Activated naive CD8-positive, alpha-beta T cell treated with anti-CD3 and anti-CD28 coated beads for 36 hours (primary cell): ENCODE measurements around the gene IL16. TPM values are rescaled to one million over a fixed set of nuclear protein-coding genes. Genes with fewer than 3 reads are reported as not detected.

Experiments used
- DNase-seq: peaks from one replicate; pipeline ENCODE4 v3.0.0; 2021
- H3K27ac Mint-ChIP-seq: one replicate; pipeline ENCODE4 v1.8.0; 2022; ENCODE audit warnings: mild to moderate bottlenecking, moderate library complexity, mixed read lengths
- H3K27me3 Mint-ChIP-seq: one replicate; pipeline ENCODE4 v1.8.0; 2022; ENCODE audit warnings: mild to moderate bottlenecking, mixed read lengths
- H3K36me3 Mint-ChIP-seq: one replicate; pipeline ENCODE4 v1.8.0; 2021; ENCODE audit warnings: mild to moderate bottlenecking, mixed read lengths
- H3K4me1 Mint-ChIP-seq: one replicate; pipeline ENCODE4 v1.8.0; 2021; ENCODE audit warnings: mixed read lengths
- H3K4me3 Mint-ChIP-seq: one replicate; pipeline ENCODE4 v1.8.0; 2022; ENCODE audit warnings: mild to moderate bottlenecking, moderate library complexity, mixed read lengths
- H3K9me3 Mint-ChIP-seq: one replicate; pipeline ENCODE4 v1.8.0; 2022; ENCODE audit warnings: mixed read lengths
- total RNA-seq, 2 experiments: library from RNA; stranded (reverse); gene quantifications; one replicate each; pipeline ENCODE4 v1.2.3, GENCODE V29; 2021

The IL16 gene
- total RNA-seq, 2 experiments from 2014 or later: 106 to 110 TPM

DNA sequence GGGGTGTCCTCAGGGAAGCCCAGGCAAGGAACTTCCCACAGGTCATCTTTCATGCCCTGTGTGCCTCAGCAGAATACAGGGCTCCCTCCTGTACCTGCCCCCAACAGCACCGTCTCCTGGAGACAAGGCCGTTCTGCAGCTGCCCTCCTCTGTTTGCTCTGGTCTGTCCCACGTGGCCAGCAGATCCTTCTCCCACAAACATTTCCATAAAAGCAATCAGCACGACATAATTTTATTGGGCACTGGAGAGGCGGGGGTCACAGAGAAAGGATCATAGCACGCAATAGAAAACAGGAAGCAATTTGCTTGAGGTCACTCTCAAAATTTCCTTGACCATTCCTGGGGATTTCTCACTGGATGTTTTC is 97.8 kb downstream of the IL16 start:
- peak overlapping the region; percentile 98 for H3K4me3 Mint-ChIP-seq
- H3K27ac Mint-ChIP-seq: peak overlapping the region; percentile 97
- H3K27me3 Mint-ChIP-seq: no peaks in the 10 kb centered on the region
- peaks cover 2% of the 10 kb centered on the region for H3K9me3 Mint-ChIP-seq
- H3K4me1 Mint-ChIP-seq: peaks cover 68% of the 10 kb centered on the region
- H3K36me3 Mint-ChIP-seq: peaks cover 41% of the 10 kb centered on the region
- peak; percentile 34 for DNase-seq

- DNase-seq: no peak
- Mint-ChIP-seq H3K9me3 (no peaks in the 10 kb centered on the region), H3K27me3 (no peaks in the 10 kb centered on the region), H3K4me3 (peak overlapping the region; percentile 98), H3K36me3 (peaks cover 51% of the 10 kb centered on the region), H3K4me1 (peaks cover 61% of the 10 kb centered on the region), H3K27ac (peak overlapping the region; percentile 97)
Measured at GRCh38 chr15:81295486-81296121, 98.9 kb downstream of the IL16 start.

DNA sequence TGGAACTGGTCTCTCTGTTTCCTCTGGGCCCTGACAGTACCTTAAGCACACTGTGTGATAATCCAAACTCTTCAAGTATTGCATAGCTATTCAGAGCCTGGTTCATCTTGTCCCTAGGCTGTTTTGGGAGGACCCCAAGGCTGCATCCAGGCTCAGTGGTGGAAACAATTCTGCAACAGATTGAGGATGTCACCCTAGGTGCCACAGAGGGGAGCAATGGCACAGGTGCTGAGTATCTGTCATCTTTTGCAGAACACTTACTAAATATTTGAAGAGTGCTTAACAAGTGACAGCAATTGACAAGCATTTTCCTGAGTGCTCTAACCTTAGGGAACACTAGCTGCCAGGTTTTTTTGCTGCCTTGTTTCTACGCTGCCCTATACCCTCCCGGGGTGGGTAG is 99.5 kb downstream of the IL16 start:
- Mint-ChIP-seq H3K9me3 (no peaks in the 10 kb centered on the region), H3K36me3 (peaks cover 57% of the 10 kb centered on the region), H3K27me3 (no peaks in the 10 kb centered on the region), H3K27ac (peak overlapping the region; percentile 97), H3K4me1 (peaks cover 62% of the 10 kb centered on the region), H3K4me3 (peak overlapping the region; percentile 98)
- DNase-seq: no peak

DNA sequence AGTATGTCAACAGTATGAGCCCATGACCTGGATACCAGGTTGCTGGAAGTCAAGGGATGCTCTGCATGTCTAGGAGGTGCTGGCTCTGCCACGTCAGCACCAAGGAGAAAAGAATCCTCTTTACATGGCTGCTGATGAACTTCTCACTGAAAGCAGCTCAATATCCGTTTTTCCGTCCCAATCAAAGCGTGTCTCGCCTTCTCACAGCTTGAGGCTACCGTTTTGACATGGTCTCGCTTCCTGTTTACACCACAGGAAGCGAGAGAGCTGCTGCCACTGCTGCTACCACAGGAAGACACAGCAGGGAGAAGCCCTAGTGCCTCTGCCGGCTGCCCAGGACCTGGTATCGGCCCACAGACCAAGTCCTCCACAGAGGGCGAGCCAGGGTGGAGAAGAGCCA is 100.0 kb downstream of the IL16 start:
- DNase-seq: peak; percentile 76
- Mint-ChIP-seq H3K9me3 (no peaks in the 10 kb centered on the region), H3K4me1 (peaks cover 63% of the 10 kb centered on the region), H3K27ac (peak overlapping the region; percentile 97), H3K4me3 (peak overlapping the region; percentile 98), H3K36me3 (peaks cover 61% of the 10 kb centered on the region), H3K27me3 (no peaks in the 10 kb centered on the region)

- no peaks in the 10 kb centered on the region for H3K9me3 Mint-ChIP-seq
- H3K36me3 Mint-ChIP-seq: peaks cover 66% of the 10 kb centered on the region
- peak overlapping the region; percentile 97 for H3K27ac Mint-ChIP-seq
- no peak for DNase-seq
- H3K27me3 Mint-ChIP-seq: no peaks in the 10 kb centered on the region
- peaks cover 64% of the 10 kb centered on the region for H3K4me1 Mint-ChIP-seq
- peak overlapping the region; percentile 98 for H3K4me3 Mint-ChIP-seq
Measured at GRCh38 chr15:81297147-81297572, 100.5 kb downstream of the IL16 start.

GRCh38 chr15:81297603-81298575 is 101.2 kb downstream of the IL16 start:
- DNase-seq: no peak
- peaks cover 74% of the 10 kb centered on the region for H3K36me3 Mint-ChIP-seq
- no peaks in the 10 kb centered on the region for H3K9me3 Mint-ChIP-seq

DNA sequence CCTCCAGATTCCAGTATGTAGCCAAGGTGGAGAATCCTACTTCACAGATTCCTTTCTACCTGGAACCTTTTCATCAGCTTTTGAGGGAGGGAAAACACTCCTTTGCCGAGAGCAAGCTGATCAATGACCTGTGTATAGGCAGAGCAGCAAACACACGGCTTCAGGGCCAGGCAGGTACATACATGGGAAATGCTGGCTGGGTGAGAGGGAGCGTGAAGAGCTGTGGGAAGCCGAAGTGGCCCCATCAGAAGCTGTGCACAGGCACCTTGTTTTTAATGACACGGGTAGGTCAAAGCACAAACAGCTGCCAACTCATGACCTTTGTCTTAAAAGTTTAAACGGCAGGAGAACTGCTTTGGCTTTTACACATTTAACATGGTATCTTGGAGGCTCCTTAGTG is 101.9 kb downstream of the IL16 start:
- H3K4me3 Mint-ChIP-seq: peak overlapping the region; percentile 98

More at GRCh38 chr15:81297603-81298575, 101.2 kb downstream of the IL16 start:
- no peaks in the 10 kb centered on the region for H3K27me3 Mint-ChIP-seq
- H3K4me3 Mint-ChIP-seq: peak overlapping the region; percentile 98
- peaks cover 64% of the 10 kb centered on the region for H3K4me1 Mint-ChIP-seq
- H3K27ac Mint-ChIP-seq: peak overlapping the region; percentile 97

DNA sequence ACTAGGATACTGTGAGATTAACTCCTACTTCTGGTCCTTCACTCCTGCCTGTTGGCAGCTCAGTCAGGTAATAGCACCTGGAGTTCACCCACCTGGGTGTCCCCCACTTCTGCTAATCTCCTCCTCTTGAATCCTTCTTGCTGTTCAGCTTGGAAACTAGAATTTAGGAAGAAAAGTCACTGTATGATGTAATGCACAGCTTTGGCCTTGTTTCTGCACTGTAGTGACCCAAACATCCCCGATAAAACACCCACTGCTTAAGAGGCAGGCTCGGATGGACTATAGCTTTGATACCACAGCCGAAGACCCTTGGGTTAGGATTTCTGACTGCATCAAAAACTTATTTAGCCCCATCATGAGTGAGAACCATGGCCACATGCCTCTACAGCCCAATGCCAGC is 102.5 kb downstream of the IL16 start:
- Mint-ChIP-seq H3K27ac (peak overlapping the region; percentile 97), H3K9me3 (no peaks in the 10 kb centered on the region), H3K4me1 (peaks cover 66% of the 10 kb centered on the region), H3K27me3 (no peaks in the 10 kb centered on the region), H3K36me3 (peaks cover 86% of the 10 kb centered on the region), H3K4me3 (peak overlapping the region; percentile 98)
- DNase-seq: no peak

More for the DNA sequence above, 101.9 kb downstream of the IL16 start:
- H3K27me3 Mint-ChIP-seq: no peaks in the 10 kb centered on the region
- peaks cover 66% of the 10 kb centered on the region for H3K4me1 Mint-ChIP-seq
- peak overlapping the region; percentile 97 for H3K27ac Mint-ChIP-seq
- H3K36me3 Mint-ChIP-seq: peaks cover 81% of the 10 kb centered on the region
- no peak for DNase-seq
- H3K9me3 Mint-ChIP-seq: no peaks in the 10 kb centered on the region

DNA sequence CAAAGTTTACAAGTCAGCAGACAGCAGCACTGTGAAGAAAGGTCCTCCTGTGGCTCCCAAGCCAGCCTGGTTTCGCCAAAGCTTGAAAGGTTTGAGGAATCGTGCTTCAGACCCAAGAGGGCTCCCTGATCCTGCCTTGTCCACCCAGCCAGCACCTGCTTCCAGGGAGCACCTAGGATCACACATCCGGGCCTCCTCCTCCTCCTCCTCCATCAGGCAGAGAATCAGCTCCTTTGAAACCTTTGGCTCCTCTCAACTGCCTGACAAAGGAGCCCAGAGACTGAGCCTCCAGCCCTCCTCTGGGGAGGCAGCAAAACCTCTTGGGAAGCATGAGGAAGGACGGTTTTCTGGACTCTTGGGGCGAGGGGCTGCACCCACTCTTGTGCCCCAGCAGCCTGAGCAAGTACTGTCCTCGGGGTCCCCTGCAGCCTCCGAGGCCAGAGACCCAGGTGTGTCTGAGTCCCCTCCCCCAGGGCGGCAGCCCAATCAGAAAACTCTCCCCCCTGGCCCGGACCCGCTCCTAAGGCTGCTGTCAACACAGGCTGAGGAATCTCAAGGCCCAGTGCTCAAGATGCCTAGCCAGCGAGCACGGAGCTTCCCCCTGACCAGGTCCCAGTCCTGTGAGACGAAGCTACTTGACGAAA is 103.1 kb downstream of the IL16 start:
- peaks cover 67% of the 10 kb centered on the region for H3K4me1 Mint-ChIP-seq
- no peak for DNase-seq

GRCh38 chr15:81301385-81301784 is 104.7 kb downstream of the IL16 start:
- no peak for DNase-seq
- Mint-ChIP-seq H3K9me3 (no peaks in the 10 kb centered on the region), H3K27ac (peak overlapping the region; percentile 97), H3K27me3 (no peaks in the 10 kb centered on the region), H3K4me1 (peaks cover 66% of the 10 kb centered on the region), H3K4me3 (peak overlapping the region; percentile 98), H3K36me3 (peaks cover 96% of the 10 kb centered on the region)

More for the DNA sequence above, 103.1 kb downstream of the IL16 start:
- H3K4me3 Mint-ChIP-seq: peak overlapping the region; percentile 98
- H3K9me3 Mint-ChIP-seq: no peaks in the 10 kb centered on the region
- H3K27ac Mint-ChIP-seq: peak overlapping the region; percentile 97
- peaks cover 92% of the 10 kb centered on the region for H3K36me3 Mint-ChIP-seq
- no peaks in the 10 kb centered on the region for H3K27me3 Mint-ChIP-seq

- H3K9me3 Mint-ChIP-seq: no peaks in the 10 kb centered on the region
- H3K4me3 Mint-ChIP-seq: peak overlapping the region; percentile 98
- H3K27me3 Mint-ChIP-seq: no peaks in the 10 kb centered on the region
- peak overlapping the region; percentile 97 for H3K27ac Mint-ChIP-seq
- H3K4me1 Mint-ChIP-seq: peaks cover 68% of the 10 kb centered on the region
- peaks cover 99% of the 10 kb centered on the region for H3K36me3 Mint-ChIP-seq
- peak; percentile 68 for DNase-seq
Measured at GRCh38 chr15:81301815-81302399, 105.2 kb downstream of the IL16 start.

- H3K9me3 Mint-ChIP-seq: no peaks in the 10 kb centered on the region
- DNase-seq: no peak
- peaks cover 99% of the 10 kb centered on the region for H3K36me3 Mint-ChIP-seq
- no peaks in the 10 kb centered on the region for H3K27me3 Mint-ChIP-seq
- peak overlapping the region; percentile 98 for H3K4me3 Mint-ChIP-seq
- peaks cover 72% of the 10 kb centered on the region for H3K4me1 Mint-ChIP-seq
- H3K27ac Mint-ChIP-seq: peak overlapping the region; percentile 97
Measured at GRCh38 chr15:81302701-81303109, 106.0 kb downstream of the IL16 start.

DNA sequence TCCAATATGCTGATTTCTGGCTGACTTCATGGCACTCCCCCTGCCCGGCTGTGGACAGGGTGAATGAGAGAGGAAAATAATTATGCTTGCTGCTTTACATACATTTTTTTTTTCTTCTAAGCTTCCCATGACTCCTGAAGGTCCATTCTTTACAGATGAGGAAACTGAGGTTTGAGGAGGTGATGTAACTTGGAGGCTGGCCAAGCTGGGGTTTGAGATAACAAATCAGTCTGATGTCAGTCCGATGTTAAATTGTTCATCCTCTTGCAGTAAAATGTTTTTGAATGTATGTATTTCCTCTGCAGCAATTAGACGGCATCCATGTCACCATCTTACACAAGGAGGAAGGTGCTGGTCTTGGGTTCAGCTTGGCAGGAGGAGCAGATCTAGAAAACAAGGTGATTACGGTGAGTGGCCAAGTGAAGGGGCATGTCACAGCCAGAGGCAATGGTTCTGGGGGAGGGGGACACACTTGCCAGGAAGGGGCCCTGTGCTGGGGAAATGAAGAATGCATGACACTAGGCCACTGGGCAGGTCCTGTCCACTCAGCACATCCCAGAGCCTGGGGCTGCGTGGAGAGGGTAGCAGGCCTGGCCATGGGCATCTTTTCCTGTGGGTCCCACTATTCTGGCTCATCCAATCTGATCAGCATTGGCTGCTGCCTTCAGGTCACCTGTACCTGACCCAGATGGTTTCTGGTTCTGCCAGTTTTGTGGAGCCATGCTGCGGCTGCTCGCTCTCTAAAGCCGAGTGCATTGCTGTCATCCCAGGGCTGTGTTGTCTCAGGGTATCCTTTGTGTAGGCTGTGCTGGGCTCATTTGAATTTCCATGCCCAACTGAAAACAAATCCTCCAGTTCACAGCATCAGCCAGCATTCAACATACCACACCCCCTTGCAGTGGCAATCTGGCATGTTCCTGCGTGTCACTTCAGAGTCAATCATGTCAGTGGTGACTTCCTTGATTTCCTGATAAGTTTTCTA is 106.9 kb downstream of the IL16 start:
- Mint-ChIP-seq H3K9me3 (peaks cover 1% of the 10 kb centered on the region), H3K4me3 (peak overlapping the region; percentile 98), H3K27ac (peak overlapping the region; percentile 97), H3K36me3 (peaks cover 98% of the 10 kb centered on the region), H3K27me3 (no peaks in the 10 kb centered on the region), H3K4me1 (peaks cover 74% of the 10 kb centered on the region)
- DNase-seq: no peak

DNA sequence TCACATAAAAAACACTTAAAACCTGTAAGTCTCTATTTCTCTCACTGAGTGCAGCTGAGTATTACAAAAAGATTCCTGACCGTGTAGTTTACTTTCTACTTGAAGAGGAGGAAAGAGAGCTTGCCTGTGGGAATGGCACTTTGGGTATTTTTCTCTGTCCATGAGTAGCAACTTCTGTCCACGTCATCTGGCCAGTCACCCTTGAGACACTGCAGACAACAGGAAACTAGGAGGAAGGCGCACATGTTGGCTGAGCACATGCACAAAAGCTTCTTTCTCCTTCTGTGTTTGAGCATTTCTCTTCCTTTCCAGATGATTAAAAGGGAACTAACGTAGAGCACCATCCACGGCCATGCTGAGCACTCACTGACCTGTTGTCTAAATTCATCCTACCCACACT is 107.5 kb downstream of the IL16 start:
- Mint-ChIP-seq H3K4me1 (peaks cover 77% of the 10 kb centered on the region), H3K27ac (peak overlapping the region; percentile 97), H3K27me3 (no peaks in the 10 kb centered on the region), H3K9me3 (peaks cover 1% of the 10 kb centered on the region), H3K4me3 (peak overlapping the region; percentile 98), H3K36me3 (peaks cover 98% of the 10 kb centered on the region)
- no peak for DNase-seq
